Activated CD8-positive, alpha-beta memory T cell treated with anti-CD3 and anti-CD28 coated beads, Interleukin-2, amount 50 U/mL, for 4 hours (primary cell): Measurements from ENCODE around the gene HS3ST5.
"Not testable (repeated sequence)": the region's sequence is repeated elsewhere in the genome, so short reads cannot be mapped to it uniquely, and the experiment has no call there.

Source experiments
- DNase-seq: peaks from one replicate; pipeline ENCODE4 v3.0.0-alpha.2; 2020

The HS3ST5 gene

DNA sequence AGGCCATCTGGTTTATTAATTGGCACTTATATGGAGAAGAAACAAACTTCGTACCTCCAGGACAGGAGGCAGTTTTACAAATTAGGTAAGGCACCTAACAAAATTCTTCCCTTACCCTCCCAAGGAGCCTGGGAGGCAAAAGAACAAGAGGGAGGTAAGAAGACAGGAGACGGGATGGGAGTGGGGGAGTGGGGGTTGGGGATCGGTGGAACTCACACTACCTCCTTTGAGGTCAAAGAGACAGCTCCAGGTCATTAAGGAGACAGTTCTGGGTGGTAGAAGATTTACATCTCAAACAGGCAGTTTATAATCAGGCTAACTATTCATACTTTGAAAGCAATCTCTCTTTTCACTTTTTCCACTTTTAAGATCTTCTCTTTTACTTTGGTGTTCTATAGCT, 259.6 kb downstream of the HS3ST5 start:
- DNase-seq, result no peak

DNA sequence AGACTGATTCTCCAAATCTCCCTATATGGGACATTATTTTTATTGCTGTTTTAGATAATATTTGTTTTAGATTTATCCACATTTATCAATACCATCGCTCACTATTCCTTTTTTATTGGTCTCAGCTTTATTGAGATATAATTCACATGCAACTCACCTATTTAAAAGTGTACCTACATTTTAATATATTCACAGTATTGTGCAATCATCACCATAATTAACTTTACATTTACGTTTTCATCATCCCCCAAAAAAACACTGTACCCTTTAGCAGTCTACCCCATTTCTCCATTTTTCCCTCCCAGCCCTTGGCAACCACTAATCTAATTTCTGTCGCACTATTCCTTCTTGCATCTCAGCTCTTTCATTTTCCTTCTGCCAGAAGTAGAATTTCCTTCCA, 261.1 kb downstream of the HS3ST5 start:
- no peak for DNase-seq

DNA sequence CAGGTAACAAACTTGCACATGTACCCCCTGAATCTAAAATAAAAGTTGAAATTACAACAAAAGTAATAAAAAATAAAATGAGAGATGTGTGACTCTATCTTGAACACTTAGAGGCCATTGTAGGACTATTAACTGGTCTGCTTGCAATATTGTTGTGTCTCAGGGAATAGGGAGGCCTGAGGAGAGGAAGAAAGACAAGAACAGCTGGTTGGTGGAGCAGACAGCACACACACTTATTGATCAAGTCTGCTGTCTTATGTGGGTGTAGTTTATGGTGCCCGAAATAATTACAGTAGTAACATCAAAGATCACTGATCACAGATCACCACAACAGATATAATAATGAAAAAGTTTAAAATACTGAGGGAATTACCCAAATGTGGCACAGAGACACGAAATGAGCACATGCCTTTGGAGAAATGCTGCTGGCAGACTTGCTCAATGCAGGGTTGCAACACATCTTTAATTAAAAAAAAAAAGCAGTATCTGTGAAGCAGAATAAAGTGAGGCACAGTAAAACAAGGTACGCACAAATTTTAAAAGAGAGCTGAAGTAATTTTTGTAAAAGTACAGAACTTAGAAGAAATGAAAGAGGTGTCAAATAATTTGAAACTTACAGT, 261.8 kb downstream of the HS3ST5 start:
- no peak for DNase-seq

DNA sequence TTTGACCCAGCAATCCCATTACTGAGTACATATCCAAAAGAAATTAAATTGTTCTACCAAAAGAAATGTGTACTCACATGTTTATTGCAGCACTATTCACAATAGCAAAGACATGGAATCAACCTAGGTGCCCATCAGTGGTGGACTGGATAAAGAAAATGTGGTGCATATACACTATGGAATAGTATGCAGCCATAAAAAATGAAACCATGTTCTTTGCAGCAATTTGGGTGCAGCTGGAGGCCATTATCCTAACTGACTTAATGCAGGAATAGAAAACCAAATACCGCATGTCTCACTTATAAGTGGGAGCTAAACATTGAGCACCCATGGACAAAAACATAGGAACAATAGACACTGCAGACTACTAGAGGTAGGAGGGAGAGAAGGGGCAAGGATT, 262.4 kb downstream of the HS3ST5 start:
- not testable (repeated sequence) for DNase-seq

DNA sequence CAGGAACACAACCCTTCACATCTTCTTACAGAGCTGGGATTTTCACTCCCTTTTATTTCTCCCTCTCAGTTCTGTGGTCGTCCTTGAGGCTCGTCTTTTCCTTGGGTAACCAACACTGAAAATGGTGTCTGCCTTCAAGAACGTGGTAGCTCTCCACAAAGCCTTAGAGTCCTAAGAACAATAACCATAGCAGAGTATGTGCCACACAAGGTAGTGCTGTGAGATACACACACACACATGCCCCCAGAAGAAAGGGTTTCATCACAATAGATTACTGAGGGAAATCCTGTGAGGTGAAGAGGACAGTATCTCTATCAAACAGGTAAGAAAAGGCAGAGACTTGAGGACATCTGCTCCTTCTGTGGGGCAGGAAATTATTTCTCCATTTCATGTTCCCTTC, 267.0 kb downstream of the HS3ST5 start:
- no peak for DNase-seq

DNA sequence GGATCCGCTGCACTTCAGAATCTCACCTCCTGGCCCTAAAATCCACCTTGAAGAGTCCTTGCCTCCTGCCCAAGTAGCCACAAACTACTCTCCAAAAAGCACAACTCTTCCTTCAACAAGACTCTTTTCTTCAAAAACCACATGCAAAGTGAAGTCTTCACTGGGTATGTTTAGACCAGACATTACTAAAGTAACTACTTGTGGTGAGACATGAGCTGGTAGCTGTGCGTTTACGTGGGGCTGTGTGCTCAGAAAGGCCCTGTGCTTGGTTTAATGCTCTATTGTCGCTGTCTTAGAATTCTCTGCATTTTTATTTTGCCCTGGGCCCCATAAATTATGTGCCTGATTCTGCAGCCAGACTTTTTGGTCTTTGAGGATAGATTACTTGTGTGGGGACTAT, 267.5 kb downstream of the HS3ST5 start:
- no peak for DNase-seq

DNA sequence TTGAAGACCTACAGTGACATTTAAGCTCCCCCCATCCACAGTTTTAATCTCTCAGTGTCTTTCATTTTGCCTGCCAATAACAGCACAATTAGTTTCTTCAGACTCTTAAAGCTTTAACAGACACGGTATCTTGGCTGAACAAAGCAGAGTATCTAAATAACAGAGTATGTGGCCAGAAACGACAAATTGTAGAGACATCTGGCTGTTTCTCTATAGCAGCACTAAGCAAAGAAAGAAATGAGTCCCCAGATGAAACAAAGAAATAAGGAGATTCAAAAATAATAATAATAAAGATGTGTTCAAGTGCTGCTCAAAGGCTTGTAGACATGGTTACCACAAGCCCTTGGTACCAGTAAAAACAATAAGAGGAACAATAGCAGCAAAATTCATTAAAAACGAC, 274.1 kb downstream of the HS3ST5 start:
- no peak for DNase-seq

DNA sequence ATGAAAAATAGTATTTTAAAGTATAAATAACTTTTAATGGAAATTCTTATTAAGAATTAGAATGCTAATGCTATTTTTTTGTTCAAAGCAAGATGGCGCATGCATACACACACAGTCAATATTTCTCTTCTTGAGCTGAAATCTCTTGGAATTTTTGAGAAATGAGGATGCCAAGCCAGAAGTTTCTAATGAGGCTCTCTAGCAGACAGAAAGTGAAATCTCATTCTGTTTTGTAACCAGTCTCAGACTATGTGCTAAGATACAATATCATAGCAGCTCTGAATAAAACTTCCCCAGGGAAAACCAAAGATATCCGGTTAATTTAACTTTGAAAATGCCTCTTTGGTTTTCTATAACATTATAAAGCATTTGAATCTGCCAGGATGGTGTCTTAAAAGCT, 274.7 kb downstream of the HS3ST5 start:
- no peak for DNase-seq

DNA sequence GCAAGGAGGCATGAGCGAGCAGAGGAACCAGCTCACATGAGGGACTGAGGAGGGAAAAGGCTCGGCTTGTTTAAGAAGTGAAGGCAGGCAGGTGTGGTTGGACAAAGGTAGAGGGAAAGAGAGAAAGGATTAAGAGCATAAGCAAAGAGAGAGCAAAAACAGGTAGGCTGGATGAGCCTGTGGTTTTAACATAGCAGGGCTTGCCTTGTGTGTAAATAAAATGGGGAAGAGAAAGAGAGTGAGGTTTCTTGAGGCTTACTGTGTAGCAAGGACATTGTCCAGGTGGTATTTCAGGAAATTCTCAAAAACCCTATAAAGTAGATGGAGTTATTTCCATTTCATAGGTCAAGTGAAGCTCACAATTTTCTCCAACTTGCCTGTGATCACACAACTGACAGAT, 278.0 kb downstream of the HS3ST5 start:
- no peak for DNase-seq

DNA sequence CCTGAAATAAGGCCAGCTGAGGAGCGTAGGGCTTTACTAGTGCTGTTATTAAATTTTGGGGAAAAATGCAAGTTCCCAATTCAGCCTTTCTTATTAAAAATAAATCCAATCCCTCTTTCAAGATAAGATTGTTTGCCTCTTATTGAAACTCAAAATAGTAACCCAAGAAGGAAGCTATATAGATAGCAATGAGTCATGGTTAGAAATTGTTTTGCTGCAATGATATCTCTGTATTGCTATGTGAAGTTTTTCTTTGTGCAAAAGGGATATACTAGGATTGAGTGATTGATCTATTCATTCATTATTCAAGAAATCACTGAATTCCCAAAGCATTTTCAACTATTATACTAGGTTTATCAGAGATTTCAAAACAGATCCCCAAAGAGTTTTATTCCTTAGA, 278.9 kb downstream of the HS3ST5 start:
- no peak for DNase-seq

DNA sequence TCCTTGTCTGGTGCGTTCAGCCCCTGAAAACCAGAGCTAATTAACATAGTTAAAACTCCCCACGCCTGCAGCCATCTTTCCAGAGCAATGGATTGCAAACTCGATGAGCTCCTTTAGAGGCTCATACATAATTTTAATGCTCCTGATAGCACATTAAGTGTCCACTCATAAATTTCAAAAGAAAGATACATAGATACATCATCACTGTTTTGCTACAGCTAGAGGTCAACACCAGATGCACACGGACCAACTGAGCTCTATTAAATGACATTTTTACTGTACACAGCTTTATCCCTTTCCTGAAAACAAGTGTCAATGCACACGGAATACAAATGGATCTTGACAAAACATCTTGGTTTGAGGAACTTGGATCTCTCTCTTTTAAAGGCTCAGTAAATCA, 280.6 kb downstream of the HS3ST5 start:
- DNase-seq, result no peak

DNA sequence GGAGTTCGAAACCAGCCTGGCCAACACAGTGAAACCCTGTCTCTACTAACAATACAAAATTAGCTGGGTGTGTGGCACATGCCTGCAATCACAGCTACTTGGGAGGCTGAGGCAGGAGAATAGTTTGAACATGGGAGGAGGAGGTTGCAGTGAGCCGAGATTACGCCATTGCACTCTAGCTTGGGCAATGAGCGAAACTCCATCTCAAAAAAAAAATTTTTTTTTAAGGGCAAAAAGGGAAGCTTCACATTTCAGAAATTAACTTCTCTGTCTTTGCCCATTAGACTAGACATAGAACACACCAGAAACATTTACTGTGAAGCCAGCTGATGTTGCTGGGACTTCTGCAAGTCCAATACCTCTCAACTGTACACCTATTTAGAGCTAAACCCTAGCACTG, 281.1 kb downstream of the HS3ST5 start:
- no peak for DNase-seq

DNA sequence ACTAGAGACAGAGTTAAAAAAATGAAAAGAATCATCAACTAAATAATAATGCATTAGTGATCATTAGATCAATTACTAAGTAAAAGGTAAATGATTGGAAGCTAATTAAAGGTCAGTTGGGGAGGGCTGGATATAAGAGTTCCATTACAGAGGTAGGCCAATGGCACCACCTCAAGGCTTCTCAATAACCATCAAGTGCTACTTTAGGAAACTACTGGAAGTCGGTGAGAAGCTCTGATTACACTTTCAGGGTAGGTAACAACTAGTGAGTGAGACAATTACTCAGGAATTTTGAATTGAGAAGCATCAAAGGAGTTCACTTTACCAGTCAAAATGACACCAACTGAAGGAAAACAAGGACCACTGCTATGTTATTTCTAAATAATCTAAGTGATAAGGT, 281.7 kb downstream of the HS3ST5 start:
- DNase-seq, result no peak

DNA sequence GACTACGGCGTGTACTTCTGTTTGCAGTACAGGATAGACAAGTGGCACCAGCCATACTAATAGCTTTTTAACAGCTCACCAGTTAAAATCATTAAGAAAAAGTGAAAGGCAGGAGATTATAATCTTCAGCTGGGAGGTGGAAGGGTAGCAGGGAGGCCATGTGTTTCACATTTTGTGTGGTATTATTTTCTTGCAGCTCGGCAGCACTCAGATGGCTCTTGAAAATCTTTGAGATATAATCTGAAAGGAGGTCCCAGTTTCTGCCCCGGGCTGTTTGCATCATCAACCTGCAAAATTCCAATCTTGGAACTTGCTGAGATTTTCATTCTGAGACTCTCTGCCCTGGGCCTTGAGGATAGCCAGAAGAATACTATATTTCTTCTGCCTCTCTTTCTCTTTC, 284.4 kb downstream of the HS3ST5 start:
- no peak for DNase-seq

DNA sequence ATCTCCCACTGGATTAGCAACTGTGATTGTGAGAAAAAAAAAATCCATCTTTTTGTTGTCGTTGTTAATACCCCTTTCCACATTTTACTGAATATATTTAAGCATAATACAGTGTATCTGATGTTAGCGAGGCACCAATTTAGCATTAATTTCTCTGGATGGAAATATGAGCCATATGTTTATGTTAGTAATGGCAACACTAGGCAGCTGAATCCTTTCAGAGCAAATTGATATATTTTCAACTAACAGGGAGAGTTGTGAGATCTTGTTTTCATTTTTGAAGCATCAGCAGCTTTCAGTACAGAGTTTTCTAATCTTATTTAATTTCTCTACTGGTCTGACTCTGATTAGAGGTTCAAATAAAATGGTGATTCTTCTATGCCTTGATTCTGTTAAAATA, 287.1 kb downstream of the HS3ST5 start:
- DNase-seq, result no peak

DNA sequence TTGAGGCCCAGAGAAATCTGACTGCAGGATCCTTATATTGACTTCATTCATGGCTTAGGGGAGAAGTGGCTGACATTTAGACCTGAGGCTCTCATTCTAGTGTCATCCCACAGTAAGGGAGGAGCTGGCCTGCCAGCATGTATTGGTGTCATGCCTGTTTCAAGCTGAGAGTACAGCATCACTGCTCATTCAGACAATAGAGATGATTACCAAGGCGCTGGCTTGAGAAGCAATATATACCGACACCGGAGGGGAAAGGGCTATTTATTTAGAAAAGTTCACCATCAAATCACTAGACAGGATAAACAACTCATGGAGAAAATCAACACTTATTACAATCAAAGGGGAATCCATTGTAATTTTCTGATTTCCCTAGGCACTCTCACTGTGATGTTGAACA, 287.5 kb downstream of the HS3ST5 start:
- no peak for DNase-seq

DNA sequence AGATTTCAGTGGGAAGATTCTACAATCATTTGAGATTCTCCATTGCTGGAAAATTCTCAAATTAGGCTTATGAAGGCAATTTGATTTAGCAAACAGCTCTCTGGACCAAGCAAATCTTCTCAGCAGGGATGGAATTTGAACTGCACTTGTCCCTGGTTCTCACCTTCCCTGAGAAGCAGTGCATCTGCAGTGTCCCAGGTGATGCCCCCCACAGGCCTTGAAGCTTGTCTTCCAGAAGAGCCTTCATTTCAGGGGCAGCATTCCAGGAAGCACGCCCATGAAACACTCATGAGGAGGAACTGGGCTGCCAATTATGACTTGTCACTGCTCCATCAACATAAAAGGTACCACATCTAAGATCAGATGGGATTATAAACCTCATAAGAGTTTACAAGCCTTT, 289.0 kb downstream of the HS3ST5 start:
- no peak for DNase-seq

DNA sequence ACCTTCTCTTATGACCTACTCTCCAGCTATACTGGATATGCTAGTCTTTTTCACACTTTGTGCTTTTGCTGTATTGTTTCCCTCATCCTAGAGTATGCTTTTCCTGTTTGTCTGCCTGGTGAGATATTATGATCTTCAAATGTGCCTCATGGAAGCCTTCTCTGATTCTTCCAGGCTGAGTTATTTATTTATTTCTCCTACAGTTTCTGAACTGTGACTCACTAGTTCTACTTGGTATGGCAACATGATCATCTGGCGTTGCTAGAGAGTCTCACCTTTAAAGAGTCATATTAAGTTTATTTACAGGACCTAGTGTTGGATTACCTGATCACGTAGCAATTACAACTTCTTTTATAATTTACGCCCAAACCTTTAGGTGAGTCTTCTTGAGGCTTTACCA, 290.7 kb downstream of the HS3ST5 start:
- DNase-seq, result no peak

DNA sequence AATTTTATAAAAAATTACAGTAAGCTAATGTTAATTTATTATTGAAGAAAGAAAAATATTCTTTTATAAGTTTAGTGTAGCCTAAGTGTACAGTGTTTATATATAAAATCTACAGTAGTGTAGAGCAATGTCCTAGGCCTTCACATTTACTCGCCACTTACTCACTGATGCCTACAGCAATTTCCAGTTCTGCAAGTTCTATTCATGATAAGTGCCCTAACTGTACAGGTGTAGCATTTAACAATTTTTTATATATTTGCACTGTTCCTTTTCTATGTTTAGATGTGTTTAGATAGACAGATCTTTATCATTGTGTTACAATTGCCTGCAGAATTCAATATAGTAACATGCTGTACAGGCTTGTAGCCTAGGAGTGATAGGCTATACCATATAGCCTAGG, 291.8 kb downstream of the HS3ST5 start:
- DNase-seq, result no peak

DNA sequence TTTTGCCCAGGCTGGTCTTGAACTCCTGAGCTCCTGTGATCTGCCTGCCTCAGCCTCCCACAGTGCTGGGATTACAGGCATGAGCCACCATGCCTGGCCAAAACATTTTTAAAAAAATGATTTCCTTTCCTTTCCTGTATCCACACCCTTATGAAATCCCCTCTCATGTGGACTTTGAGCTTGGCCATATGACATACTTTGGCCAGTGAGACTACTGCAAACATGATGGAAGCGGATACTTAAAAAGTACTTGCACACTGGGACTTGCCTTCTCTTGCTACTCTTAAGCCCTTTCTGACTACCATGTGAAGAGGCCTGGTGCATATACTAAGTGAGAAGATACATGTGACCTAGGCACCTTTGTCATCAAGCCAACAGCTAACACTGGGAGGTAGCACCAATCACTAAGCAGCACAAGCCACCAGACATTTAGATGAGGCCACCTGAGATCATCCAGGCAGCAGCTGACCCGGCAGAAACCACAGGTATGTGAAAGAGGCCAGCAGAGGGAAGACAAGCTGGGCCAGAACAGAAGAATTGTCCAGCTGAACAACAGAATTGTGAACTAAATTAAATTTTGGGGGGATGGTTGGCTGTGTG, 293.4 kb downstream of the HS3ST5 start:
- no peak for DNase-seq

DNA sequence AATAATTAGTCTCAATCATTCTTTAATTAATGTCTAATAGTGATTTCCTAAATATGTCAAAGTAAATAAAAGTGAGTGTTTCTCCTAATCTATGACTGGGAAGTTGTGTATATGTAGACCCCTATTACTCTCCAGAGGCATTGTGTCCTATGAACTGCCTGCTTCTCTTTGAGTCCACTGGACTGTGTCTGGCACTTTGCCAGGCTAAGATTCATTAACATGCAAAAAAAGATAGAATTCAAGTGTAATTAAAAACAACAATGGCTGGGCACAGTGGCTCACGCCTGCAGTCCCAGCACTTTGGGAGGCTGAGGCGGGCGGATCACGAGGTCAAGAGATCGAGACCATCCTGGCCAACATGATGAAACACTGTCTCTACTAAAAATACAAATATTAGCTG, 298.3 kb downstream of the HS3ST5 start:
- not testable (repeated sequence) for DNase-seq

DNA sequence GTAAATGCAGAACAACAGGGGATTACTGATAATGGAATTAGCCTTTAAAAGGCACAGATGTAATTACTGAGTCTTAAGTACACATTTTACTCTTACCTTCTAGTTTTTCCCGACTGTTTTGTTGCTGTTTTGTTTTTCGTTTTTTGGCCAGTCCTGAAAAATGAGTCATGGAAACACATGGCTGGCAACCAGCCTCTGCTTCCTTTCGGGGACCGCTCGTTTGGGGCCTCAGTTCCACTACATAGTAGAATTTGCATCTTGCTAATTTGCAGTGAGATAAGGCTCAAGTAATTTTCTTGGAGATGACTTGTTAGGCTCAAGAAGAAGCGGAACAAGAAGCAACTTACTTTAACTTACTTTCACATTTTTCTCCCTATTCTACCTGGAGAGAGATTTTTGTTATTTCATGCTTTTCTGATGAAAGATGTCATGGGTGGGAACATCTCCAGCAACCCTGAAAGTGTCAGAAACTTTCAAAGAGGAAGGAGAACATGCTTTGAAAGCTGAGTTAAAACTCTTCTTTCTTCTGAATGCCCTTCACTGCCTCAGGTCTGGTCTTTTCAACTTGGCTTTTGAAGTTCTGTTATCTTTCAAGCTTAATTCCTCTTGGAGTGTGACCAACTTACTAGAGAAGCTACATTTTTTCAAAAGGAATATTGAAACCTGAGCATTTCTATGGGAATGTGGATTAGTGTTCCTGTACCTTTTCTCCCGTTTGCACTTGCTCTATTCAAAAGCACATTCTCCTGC, 300.4 kb downstream of the HS3ST5 start:
- DNase-seq, result no peak

DNA sequence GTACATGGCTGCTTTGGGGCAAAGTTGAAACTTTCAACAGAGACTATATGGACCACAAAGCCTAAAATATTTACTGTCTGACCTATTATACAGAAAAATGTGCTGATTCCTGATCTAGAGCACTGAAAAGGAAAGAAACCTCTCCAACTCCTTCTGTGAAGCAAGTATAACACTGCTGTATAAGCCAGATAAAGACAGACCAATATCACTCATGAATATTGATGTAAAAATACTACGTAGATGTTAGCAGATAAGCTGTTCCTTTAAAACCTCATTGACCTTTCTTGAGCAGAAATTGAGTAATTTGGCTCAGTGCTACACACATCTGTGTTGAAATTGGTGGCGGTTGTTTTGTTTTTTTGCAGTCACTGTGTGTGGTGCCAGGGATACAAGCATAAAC, 302.0 kb downstream of the HS3ST5 start:
- DNase-seq, result no peak

DNA sequence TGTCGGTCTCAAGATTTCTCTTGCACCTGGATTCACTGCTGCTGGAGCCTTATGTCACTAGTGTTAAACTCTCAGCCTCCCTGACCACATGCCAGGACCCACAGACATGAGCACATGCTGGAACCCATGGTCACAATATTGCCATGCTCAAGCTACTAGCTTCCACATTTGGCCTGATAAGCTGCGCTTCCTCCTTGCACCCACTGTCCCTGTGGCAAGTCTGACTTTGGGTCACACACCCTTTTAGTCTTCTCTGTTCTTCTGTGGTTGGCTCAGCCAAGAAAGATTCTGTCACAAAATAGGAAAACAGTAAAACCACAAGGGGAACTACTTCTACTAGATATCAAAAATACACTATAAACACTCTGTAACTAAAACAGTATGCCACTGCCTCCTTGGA, 303.0 kb downstream of the HS3ST5 start:
- DNase-seq, result no peak

DNA sequence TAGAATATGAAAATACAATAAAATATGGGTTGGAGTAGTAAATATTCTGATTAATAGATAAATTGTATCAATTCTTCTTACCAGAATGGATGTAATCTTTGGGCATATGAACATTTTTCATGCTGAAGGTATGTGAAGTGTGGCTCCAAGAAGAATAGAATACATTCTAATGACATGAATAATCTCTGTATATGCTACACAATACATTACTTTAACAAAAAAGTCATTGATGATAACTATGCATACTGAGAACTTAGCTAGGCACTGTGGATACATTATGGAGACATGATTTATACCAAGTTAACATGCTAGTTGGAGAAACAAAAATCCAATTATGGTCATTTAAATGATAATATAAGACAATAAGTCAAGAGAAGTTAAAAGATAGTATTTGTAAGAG, 309.2 kb downstream of the HS3ST5 start:
- no peak for DNase-seq
